OCI-LY3 (cell line): ENCODE data around the gene LCA5L.

ENCODE experiments used
- H2AFZ ChIP-seq: fragments of 200-600, 300-600 bp; shearing (Covaris generic); 2 replicates; pipeline ENCODE4 v1.6.0; 2014; ENCODE audit warnings: antibody characterized with exemption, low read depth, low read length
- H3K27ac ChIP-seq: fragments of 200-600, 300-600 bp; sonication (generic); 2 replicates; pipeline ENCODE4 v1.5.1; 2014; ENCODE audit warnings: mild to moderate bottlenecking, low read length, moderate library complexity, mixed read lengths
- H3K27me3 ChIP-seq: fragments of 200-600, 300-600 bp; sonication (generic); 2 replicates; pipeline ENCODE4 v1.6.1; 2014; ENCODE audit warnings: low read depth, low read length, mixed read lengths
- H3K36me3 ChIP-seq: fragments of 200-600, 300-600 bp; sonication (generic); replicated peaks from 2 replicates; pipeline ENCODE3; 2014; ENCODE audit warnings: low read depth, low read length, mixed read lengths
- H3K4me1 ChIP-seq: fragments of 300-600, 200-600 bp; sonication (generic); 2 replicates; pipeline ENCODE4 v1.6.1; 2014; ENCODE audit warnings: low read length, mixed read lengths
- H3K4me2 ChIP-seq: fragments of 200-600, 300-600 bp; sonication (generic); 2 replicates; pipeline ENCODE4 v1.6.1; 2014; ENCODE audit warnings: low read length, mixed read lengths
- H3K4me3 ChIP-seq: fragments of 300-600, 200-600 bp; sonication (generic); 2 replicates; pipeline ENCODE4 v1.5.1; 2014; ENCODE audit warnings: antibody characterized with exemption, mild to moderate bottlenecking, low read length, moderate library complexity
- H3K79me2 ChIP-seq: fragments of 300-600, 200-600 bp; shearing (Covaris generic); 2 replicates; pipeline ENCODE4 v1.6.1; 2014; ENCODE audit warnings: mild to moderate bottlenecking, low read length, mixed read lengths
- H3K9ac ChIP-seq: fragments of 300-600, 200-600 bp; shearing (Covaris generic); 2 replicates; pipeline ENCODE4 v1.6.0; 2014; ENCODE audit warnings: mild to moderate bottlenecking, low read length, moderate library complexity
- H3K9me3 ChIP-seq: fragments of 200-600, 300-600 bp; shearing (Covaris generic); 2 replicates; pipeline ENCODE4 v1.6.1; 2014; ENCODE audit warnings: low read length, mixed read lengths; ENCODE audit not compliant: insufficient read depth
- H4K20me1 ChIP-seq: fragments of 200-600, 300-600 bp; sonication (generic); 2 replicates; pipeline ENCODE4 v1.6.1; 2016; ENCODE audit warnings: low read length, mixed read lengths; ENCODE audit not compliant: insufficient read depth
- CTCF ChIP-seq: fragments of 200-600, 300-600 bp; sonication (generic); IDR thresholded peaks from 2 replicates; pipeline ENCODE4 v1.5.1; 2014; ENCODE audit warnings: antibody characterized with exemption, low read length, low read depth
- EZH2phosphoT487 ChIP-seq: fragments of 200-600 bp; shearing (Covaris generic); IDR thresholded peaks from 2 replicates; pipeline ENCODE4 v1.6.1; 2018; ENCODE audit warnings: antibody characterized with exemption, mixed run types, low read depth

The LCA5L gene

GRCh38 chr21:39363607-39364555, 81.7 kb downstream of the LCA5L start:
- H3K4me3 ChIP-seq: no peak overlapping the region
- no peaks in the 10 kb centered on the region for H3K9me3 ChIP-seq
- H2AFZ ChIP-seq: no peak overlapping the region
- TF ChIP-seq EZH2phosphoT487 (no peak), CTCF (no peak)
- H3K9ac ChIP-seq: no peak overlapping the region
- no peaks in the 10 kb centered on the region for H4K20me1 ChIP-seq
- H3K36me3 ChIP-seq: no peaks in the 10 kb centered on the region
- no peaks in the 10 kb centered on the region for H3K4me1 ChIP-seq
- H3K4me2 ChIP-seq: no peak overlapping the region
- no peaks in the 10 kb centered on the region; the same call in 1 of the 2 replicates for H3K27me3 ChIP-seq
- no peak overlapping the region for H3K27ac ChIP-seq
- no peaks in the 10 kb centered on the region for H3K79me2 ChIP-seq

GRCh38 chr21:39362733-39363132, 82.8 kb downstream of the LCA5L start:
- Histone ChIP-seq H3K79me2 (no peaks in the 10 kb centered on the region), H3K36me3 (no peaks in the 10 kb centered on the region), H3K4me1 (no peaks in the 10 kb centered on the region), H4K20me1 (no peaks in the 10 kb centered on the region), H3K4me2 (no peak overlapping the region), H3K9me3 (no peaks in the 10 kb centered on the region), H3K27ac (no peak overlapping the region), H3K4me3 (no peak overlapping the region), H2AFZ (no peak overlapping the region), H3K27me3 (no peaks in the 10 kb centered on the region; the same call in 1 of the 2 replicates), H3K9ac (no peak overlapping the region)
- no peak for TF ChIP-seq CTCF
- TF ChIP-seq EZH2phosphoT487: no peak

- no peaks in the 10 kb centered on the region for H3K4me1 ChIP-seq
- no peaks in the 10 kb centered on the region; the same call in 1 of the 2 replicates for H3K27me3 ChIP-seq
- no peak overlapping the region for H3K27ac ChIP-seq
- H3K9me3 ChIP-seq: no peaks in the 10 kb centered on the region
- no peak overlapping the region for H2AFZ ChIP-seq
- no peaks in the 10 kb centered on the region for H4K20me1 ChIP-seq
- H3K79me2 ChIP-seq: no peaks in the 10 kb centered on the region
- H3K36me3 ChIP-seq: no peaks in the 10 kb centered on the region
- H3K4me3 ChIP-seq: no peak overlapping the region
- no peak for TF ChIP-seq EZH2phosphoT487
- TF ChIP-seq CTCF: no peak
- no peak overlapping the region for H3K9ac ChIP-seq
- no peak overlapping the region for H3K4me2 ChIP-seq
Measured at GRCh38 chr21:39359382-39359781, 86.2 kb downstream of the LCA5L start.
